Uterus (tissue), 2 donors: ENCODE results near the gene MIEF1.

ENCODE experiments used
- POLR2A ChIP-seq, 2 donors: fragments of 450-650 bp; IDR thresholded peaks; one replicate each; pipeline ENCODE4 v1.6.1; 2016; ENCODE audit warnings: antibody characterized with exemption in 2 of 2, mild to moderate bottlenecking in 1 of 2, moderate library complexity in 1 of 2
- TF ChIP-seq, protein P1 (sequence below), 4 experiments: fragments of 200-600 bp in 2 of 4; fragments of 450-650 bp in 2 of 4; sonication (generic) in 2 of 4; IDR thresholded peaks; one replicate each; pipeline ENCODE4 v1.5.1; 2016 to 2019; ENCODE audit warnings: antibody characterized with exemption in 4 of 4, mild to moderate bottlenecking in 2 of 4, moderate library complexity in 1 of 4

DNA sequence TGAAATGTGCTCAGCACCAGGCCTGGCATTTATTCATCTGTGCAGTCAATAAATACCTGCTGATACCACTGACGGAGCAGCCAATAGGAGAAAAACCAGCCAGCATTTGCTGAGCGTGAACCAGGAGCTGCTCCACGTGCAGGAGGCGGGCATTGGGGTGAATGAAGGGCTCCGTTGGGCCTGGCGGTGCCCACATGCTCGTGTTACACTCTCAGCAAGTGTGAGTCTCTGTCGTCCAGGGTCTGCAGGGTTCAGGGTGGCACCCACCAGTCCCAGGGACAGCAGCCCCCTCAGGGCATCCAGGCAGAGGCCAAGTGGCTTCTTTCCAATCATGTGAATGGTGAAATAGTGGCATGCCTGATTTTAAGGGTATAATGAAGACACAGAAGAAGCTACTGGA is 34.6 kb downstream of the MIEF1 start:
- TF ChIP-seq, protein P1, sequence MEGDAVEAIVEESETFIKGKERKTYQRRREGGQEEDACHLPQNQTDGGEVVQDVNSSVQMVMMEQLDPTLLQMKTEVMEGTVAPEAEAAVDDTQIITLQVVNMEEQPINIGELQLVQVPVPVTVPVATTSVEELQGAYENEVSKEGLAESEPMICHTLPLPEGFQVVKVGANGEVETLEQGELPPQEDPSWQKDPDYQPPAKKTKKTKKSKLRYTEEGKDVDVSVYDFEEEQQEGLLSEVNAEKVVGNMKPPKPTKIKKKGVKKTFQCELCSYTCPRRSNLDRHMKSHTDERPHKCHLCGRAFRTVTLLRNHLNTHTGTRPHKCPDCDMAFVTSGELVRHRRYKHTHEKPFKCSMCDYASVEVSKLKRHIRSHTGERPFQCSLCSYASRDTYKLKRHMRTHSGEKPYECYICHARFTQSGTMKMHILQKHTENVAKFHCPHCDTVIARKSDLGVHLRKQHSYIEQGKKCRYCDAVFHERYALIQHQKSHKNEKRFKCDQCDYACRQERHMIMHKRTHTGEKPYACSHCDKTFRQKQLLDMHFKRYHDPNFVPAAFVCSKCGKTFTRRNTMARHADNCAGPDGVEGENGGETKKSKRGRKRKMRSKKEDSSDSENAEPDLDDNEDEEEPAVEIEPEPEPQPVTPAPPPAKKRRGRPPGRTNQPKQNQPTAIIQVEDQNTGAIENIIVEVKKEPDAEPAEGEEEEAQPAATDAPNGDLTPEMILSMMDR (IDR thresholded peaks at IDR 0.05): no peak
- no peak for TF ChIP-seq POLR2A (IDR thresholded peaks at IDR 0.05)
